HEK293T (cell line): ENCODE data around the gene TANC1.

Experiments
- CTCF ChIA-PET: fragments of 350-600 bp; formaldehyde crosslinking; extraction: SDS; loops from one replicate; lab custom pipeline; 2021; ENCODE audit warnings: antibody characterized with exemption, inconsistent platforms; lab: Yijun Ruan, JAX
- POLR2A ChIA-PET: fragments of 350-600 bp; formaldehyde crosslinking; extraction: SDS; loops from one replicate; lab custom pipeline; 2020; ENCODE audit warnings: antibody characterized with exemption, inconsistent platforms; lab: Yijun Ruan, JAX
- DNase-seq: peaks from one replicate; pipeline ENCODE4 v3.0.0; 2012; ENCODE audit warnings: mixed read lengths; ENCODE audit errors: extremely low spot score
- ARNT ChIP-seq: fragments of 450-650 bp; IDR thresholded peaks from 2 replicates; pipeline ENCODE4 v1.6.1; 2017; ENCODE audit warnings: mild to moderate bottlenecking
- BHLHE40 ChIP-seq: fragments of 450-650 bp; IDR thresholded peaks from 2 replicates; pipeline ENCODE4 v1.6.1; 2016; ENCODE audit warnings: mild to moderate bottlenecking, moderate library complexity, borderline replicate concordance
- CTBP1 ChIP-seq: fragments of 450-650 bp; IDR thresholded peaks from 2 replicates; pipeline ENCODE4 v1.6.1; 2016; ENCODE audit warnings: borderline replicate concordance
- ELF4 ChIP-seq: fragments of 450-650 bp; IDR thresholded peaks from 2 replicates; pipeline ENCODE4 v1.6.1; 2017; ENCODE audit warnings: antibody characterized with exemption
- FOXA1 ChIP-seq: fragments of 450-650 bp; IDR thresholded peaks from 2 replicates; pipeline ENCODE4 v1.6.1; 2016; ENCODE audit warnings: mild to moderate bottlenecking
- FOXK2 ChIP-seq: fragments of 450-650 bp; IDR thresholded peaks from 2 replicates; pipeline ENCODE4 v1.6.1; 2016; ENCODE audit warnings: mild to moderate bottlenecking
- FOXM1 ChIP-seq: fragments of 450-650 bp; IDR thresholded peaks from 2 replicates; pipeline ENCODE4 v1.6.1; 2017; ENCODE audit warnings: mild to moderate bottlenecking, borderline replicate concordance
- HDGF ChIP-seq: fragments of 450-650 bp; IDR thresholded peaks from 2 replicates; pipeline ENCODE4 v1.6.1; 2017; ENCODE audit warnings: antibody characterized with exemption, borderline replicate concordance
- L3MBTL2 ChIP-seq: fragments of 450-650 bp; conservative IDR thresholded peaks from 2 replicates; pipeline ENCODE4 v1.6.1; 2016; ENCODE audit warnings: mild to moderate bottlenecking
- LEF1 ChIP-seq: fragments of 450-650 bp; IDR thresholded peaks from 2 replicates; pipeline ENCODE4 v1.6.1; 2017; ENCODE audit warnings: mild to moderate bottlenecking, borderline replicate concordance
- SP1 ChIP-seq: fragments of 450-650 bp; IDR thresholded peaks from 2 replicates; pipeline ENCODE4 v1.6.1; 2017
- SUZ12 ChIP-seq: fragments of 450-650 bp; IDR thresholded peaks from 2 replicates; pipeline ENCODE4 v1.6.1; 2016; ENCODE audit warnings: mild to moderate bottlenecking
- TARDBP ChIP-seq: fragments of 450-650 bp; IDR thresholded peaks from 2 replicates; pipeline ENCODE4 v1.6.1; 2016
- ZNF384 ChIP-seq: fragments of 450-650 bp; IDR thresholded peaks from 2 replicates; pipeline ENCODE4 v1.6.1; 2016
- TF ChIP-seq, protein P1 (sequence below): fragments of 450-650 bp; IDR thresholded peaks from 2 replicates; pipeline ENCODE4 v1.6.1; 2016

TANC1 gene

DNA sequence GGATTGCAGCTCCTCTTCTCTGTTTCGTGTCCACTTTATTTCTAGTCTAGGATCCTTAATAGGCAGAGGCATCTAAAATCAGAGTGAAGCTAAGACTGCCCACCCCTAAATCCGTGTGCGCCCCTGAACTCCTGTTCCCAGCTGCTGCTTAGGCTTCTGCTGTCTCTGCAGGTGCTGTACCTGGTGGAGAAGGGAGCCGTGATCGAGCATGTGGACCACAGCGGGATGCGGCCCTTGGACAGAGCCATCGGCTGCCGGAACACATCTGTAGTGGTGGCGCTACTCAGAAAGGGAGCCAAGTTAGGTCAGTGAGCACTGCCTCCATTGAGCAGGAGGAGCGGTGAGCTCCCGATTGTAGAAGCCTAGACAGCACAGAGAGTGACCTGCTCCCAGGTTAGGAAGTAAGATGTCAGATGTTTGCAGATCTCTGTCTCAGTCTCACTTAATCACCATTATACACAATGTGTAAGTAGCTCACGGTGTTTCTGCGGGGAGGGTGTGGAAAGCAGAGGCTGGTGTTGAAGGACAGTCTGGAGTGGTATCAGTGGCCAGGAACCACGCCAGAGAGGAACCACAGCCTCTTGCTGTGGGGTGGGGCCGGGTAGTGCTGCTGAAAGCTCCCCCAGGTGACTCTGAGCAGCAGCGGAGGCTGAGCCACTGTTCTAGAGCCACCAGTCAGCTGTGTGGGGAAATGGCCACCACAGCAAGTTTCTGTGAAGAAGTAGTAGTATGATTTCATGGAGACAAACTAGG is 255.8 kb downstream of the TANC1 start:
- CTCF ChIA-PET: interaction anchor here (0.7 kb wide), 1 partner anchor 38 kb away, joined by 3 read pairs; no protein-coding TSS in a partner anchor
- TF ChIP-seq FOXA1 (no peak), FOXK2 (no peak), SUZ12 (no peak), TARDBP (no peak), LEF1 (no peak)
- POLR2A ChIA-PET: no interaction called here
- DNase-seq: no peak

DNA sequence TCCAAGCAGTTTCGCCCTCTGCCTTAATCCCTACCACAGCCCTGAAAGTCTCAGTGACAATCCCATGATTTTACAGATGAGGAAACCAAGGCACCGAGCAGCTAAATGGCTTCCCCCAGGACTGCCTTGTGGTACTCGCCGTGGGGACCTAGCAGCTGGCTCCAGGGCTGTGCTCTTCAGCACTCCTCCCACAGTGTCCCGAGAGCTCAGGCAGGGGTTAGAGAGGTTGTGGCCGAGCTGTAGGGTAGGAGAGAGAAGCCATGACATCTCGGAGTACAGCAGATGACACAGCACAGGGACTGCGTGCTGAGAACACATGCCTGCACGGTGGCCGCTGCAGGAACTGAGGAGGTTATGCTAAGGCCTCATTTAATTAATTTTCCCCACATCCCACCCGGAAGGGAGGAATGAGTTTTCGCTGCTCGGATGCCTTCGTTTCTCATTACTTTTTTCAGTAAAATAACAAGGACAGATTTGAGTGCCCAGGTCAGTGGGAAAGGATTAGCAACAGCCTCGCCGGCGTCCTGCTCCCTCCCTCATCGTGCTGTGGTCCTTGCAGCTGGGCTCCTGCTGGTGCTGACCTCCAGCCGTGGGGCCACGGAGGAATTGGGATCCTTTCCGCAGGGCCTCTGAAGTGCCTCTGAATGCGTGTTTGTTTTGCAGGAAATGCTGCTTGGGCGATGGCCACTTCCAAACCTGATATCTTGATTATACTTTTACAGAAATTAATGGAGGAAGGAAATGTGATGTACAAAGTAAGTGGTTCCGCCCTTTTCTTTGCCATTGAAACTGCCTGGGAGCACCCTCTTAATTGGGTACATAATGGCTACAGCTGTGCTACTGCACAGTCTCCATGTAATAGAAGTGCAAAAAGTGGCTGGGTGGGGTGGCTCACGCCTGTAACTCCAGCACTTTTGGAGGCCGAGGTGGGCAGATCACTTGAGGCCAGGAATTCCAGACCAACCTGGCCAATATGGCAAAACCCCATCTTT is 256.9 kb downstream of the TANC1 start:
- no peak for DNase-seq
- POLR2A ChIA-PET: no interaction called here
- CTCF ChIA-PET: no interaction called here
- no peak for TF ChIP-seq FOXK2
- no peak for TF ChIP-seq SUZ12
- no peak for TF ChIP-seq ZNF384
- TF ChIP-seq TARDBP: no peak

DNA sequence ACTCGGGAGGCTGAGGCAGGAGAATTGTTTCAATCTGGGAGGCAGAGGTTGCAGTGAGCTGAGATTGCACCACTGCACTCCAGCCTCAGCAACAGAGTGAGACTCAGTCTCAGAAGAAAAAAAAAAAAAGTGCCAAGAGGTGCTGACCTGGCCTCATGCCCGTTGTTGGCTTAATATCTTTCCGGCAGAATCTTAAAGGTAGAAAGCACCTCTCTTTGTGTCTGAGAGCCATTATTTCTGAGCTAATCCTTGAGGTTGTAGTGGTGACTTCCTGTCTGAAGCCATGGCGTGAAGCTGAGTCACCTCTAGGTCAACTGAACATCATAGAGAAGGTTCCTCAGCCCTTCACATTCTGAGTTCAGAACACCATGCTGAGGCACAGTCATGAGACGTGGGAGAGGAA is 257.6 kb downstream of the TANC1 start:
- TF ChIP-seq FOXA1 (no peak), FOXM1 (no peak), SP1 (no peak), HDGF (no peak), ELF4 (no peak), ARNT (no peak), FOXK2 (no peak), TARDBP (no peak), CTBP1 (no peak), LEF1 (no peak), SUZ12 (no peak), L3MBTL2 (no peak)
- TF ChIP-seq, protein P1, sequence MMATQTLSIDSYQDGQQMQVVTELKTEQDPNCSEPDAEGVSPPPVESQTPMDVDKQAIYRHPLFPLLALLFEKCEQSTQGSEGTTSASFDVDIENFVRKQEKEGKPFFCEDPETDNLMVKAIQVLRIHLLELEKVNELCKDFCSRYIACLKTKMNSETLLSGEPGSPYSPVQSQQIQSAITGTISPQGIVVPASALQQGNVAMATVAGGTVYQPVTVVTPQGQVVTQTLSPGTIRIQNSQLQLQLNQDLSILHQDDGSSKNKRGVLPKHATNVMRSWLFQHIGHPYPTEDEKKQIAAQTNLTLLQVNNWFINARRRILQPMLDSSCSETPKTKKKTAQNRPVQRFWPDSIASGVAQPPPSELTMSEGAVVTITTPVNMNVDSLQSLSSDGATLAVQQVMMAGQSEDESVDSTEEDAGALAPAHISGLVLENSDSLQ: no peak
- POLR2A ChIA-PET: no interaction called here

DNA sequence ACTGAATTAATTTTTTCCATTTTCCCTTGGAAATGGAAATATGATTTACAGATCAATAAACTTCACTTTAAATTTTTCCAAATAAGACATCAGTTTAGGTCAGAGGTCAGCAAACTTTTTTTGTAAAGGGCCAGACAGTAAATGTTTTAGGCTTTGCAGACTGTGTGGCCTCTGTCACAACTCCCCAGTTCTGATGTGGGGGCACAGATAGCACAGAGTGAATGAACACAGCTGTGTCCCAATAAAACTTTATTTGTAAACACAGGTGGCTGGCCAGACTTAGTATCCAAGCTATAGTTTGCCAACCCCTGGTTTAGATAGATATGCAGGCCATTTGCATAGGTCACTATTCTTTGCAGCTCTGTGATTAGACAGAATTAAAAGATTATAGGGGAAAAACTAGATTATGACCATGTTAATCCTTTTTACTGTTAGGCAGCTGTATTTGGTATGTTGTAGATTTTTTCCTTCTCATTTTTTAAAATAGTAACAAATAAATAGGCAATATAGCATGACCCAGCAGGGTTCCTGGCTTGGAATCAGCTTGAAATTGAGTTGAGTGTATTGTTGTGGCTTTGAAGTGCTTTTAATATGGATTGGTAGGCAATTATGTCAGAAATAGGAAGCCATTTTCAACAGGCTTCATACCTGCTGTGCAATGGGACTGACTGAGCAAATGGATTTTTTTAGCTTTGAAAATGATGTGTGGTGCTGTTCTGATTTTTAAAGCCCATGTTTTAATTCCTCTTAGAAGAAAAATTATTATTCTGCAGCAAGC is 258.4 kb downstream of the TANC1 start:
- DNase-seq: no peak
- TF ChIP-seq SUZ12 (no peak), CTBP1 (no peak), L3MBTL2 (no peak), TARDBP (no peak)
- CTCF ChIA-PET: no interaction called here
- POLR2A ChIA-PET: no interaction called here

More for the DNA sequence above, 257.6 kb downstream of the TANC1 start:
- no peak for DNase-seq
- CTCF ChIA-PET: no interaction called here

DNA sequence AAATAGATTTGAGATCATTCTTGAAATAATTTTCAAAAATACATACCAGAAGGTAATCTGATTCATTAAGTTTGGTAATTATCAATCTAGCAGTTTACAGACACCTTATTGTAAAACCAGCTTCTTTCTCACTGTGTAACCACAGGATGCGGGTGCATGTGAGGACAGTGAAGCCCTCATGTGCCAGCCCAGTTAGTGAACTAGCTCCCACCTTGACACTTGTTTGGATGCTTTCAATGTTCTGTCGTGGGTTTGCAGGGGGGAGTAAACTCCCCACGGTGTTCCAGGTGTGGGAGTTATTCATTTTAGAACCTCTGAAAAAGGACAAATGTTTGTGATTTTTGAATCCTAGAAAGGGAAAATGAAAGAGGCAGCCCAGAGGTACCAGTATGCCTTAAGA is 259.0 kb downstream of the TANC1 start:
- ChIA-PET POLR2A (no interaction called here), CTCF (no interaction called here)
- TF ChIP-seq SUZ12 (no peak), TARDBP (no peak), HDGF (no peak), SP1 (no peak), ZNF384 (no peak)
- DNase-seq: no peak

DNA sequence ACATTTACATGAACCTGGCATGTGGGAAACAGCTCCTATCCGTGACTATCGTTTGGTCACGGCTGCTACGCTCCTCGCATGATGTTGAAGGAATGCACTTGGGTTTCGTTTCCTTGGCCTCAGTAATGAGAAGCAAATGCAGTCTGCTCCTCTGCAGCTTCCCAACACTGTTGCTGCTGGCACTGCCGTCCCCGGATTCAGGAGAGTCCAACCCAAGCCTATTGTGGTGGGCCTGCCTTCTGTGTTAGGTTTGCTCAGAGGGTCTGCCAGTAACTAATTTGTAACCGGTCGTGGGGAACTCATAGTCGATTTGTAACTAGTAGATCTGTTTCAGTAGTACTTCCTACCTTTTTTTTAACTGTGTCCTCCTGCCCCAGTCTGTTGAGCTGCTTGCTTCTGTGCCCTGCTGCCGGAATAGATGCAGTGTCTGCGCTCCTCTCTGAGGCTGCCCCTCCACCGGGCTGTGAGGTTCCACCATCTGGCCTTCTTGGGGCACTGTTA is 259.7 kb downstream of the TANC1 start:
- ChIA-PET POLR2A (no interaction called here), CTCF (no interaction called here)
- DNase-seq: no peak
- TF ChIP-seq FOXM1 (no peak), L3MBTL2 (no peak), CTBP1 (no peak)
- TF ChIP-seq, protein P1: no peak

DNA sequence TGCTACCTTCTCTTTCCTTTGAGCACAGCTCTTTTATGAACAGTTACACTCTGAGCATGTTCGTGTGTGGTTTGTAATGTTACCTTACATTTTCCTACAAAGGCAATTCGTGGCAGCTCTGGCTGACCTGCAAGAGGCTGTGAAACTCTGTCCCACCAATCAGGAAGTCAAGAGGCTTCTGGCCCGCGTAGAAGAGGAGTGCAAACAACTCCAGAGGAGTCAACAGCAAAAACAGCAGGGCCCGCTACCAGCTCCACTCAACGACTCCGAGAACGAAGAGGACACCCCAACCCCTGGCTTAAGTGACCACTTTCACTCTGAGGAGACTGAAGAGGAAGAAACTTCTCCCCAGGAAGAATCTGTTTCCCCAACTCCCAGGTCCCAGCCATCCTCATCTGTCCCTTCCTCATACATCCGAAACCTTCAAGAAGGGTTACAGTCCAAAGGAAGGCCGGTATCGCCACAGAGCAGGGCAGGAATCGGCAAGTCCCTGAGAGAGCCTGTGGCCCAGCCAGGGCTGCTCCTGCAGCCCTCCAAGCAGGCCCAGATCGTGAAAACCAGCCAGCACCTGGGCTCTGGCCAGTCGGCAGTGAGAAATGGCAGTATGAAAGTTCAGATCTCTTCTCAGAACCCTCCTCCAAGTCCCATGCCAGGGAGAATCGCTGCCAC is 261.2 kb downstream of the TANC1 start:
- no peak for TF ChIP-seq SUZ12
- TF ChIP-seq ZNF384: no peak
- TF ChIP-seq LEF1: no peak
- TF ChIP-seq CTBP1: no peak
- TF ChIP-seq TARDBP: no peak
- no peak for TF ChIP-seq SP1
- TF ChIP-seq ELF4: no peak
- TF ChIP-seq L3MBTL2: no peak
- TF ChIP-seq FOXK2: no peak
- no peak for TF ChIP-seq FOXM1
- no peak for TF ChIP-seq BHLHE40
- POLR2A ChIA-PET: no interaction called here
- CTCF ChIA-PET: no interaction called here

More for the DNA sequence above, 261.2 kb downstream of the TANC1 start:
- no peak for DNase-seq
